ENCODE results near the gene CNTN1. TPM values are rescaled to one million over a fixed set of nuclear protein-coding genes. Genes with fewer than 3 reads are reported as not detected.

The CNTN1 gene
- polyA plus RNA-seq, 1 donor (not counting 4 experiments of a cell fraction or from before 2014, with no cell fraction given) = 19.0 TPM

DNA sequence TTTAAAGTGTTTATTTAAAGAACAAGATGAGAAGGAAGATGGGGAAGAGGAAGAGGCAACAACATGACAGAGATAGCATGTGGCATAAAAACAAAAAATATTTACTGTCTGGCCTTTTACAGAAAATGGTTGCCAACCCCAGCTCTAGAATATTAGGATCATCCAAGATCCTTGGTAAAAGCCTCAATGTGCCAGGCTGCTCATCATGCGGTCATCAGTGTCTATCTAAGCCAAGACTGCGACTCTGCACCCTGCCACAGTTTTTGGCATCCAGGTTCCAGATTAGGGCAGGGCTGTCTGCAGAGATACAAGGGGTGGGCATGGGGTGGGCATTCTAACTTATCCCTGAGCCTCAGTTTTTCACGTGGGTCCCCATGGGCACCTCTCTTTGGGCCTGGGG is 46.9 kb upstream of the CNTN1 start:
- no peak overlapping the region for H3K27ac ChIP-seq (ENCODE audit: control insufficient read depth, insufficient read depth, low read length)
- no peak overlapping the region for H3K9ac ChIP-seq (ENCODE audit: control insufficient read depth, extremely low read depth, insufficient read depth, low read length)
- no peaks in the 10 kb centered on the region for H3K27me3 ChIP-seq (ENCODE audit: control insufficient read depth, extremely low read depth, insufficient read depth, low read length)
- TF ChIP-seq, protein P1, sequence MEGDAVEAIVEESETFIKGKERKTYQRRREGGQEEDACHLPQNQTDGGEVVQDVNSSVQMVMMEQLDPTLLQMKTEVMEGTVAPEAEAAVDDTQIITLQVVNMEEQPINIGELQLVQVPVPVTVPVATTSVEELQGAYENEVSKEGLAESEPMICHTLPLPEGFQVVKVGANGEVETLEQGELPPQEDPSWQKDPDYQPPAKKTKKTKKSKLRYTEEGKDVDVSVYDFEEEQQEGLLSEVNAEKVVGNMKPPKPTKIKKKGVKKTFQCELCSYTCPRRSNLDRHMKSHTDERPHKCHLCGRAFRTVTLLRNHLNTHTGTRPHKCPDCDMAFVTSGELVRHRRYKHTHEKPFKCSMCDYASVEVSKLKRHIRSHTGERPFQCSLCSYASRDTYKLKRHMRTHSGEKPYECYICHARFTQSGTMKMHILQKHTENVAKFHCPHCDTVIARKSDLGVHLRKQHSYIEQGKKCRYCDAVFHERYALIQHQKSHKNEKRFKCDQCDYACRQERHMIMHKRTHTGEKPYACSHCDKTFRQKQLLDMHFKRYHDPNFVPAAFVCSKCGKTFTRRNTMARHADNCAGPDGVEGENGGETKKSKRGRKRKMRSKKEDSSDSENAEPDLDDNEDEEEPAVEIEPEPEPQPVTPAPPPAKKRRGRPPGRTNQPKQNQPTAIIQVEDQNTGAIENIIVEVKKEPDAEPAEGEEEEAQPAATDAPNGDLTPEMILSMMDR (optimal IDR thresholded peaks at IDR 0.05 in 1 of 3, IDR thresholded peaks at IDR 0.05 in 1 of 3, conservative IDR thresholded peaks at IDR 0.05 in 1 of 3; ENCODE audit: extremely low read depth in 1 of 3, insufficient read depth in 2 of 3, low read length in 3 of 3) = no peak
- no peak for TF ChIP-seq EZH2 (IDR thresholded peaks at IDR 0.05; ENCODE audit: low read length)
- FAIRE-seq (no peak), DNase-seq (ENCODE audit: low read depth, low spot score) (no peak)
- dilution Hi-C loops (cut with MboI; ENCODE audit: extremely low pct_ligation_motif_present, low sequenced_read_pairs) = no loop called here
- no peak overlapping the region for H3K4me2 ChIP-seq (ENCODE audit: control insufficient read depth, extremely low read depth, insufficient read depth, low read depth, low read length)
- H3K36me3 ChIP-seq (ENCODE audit: control insufficient read depth in 2 of 2, extremely low read depth in 1 of 2, insufficient read depth in 2 of 2, low read length in 2 of 2) = no peaks in the 10 kb centered on the region
- H3K9me3 ChIP-seq (ENCODE audit: control insufficient read depth, low read depth, low read length) = no peaks in the 10 kb centered on the region
- no peaks in the 10 kb centered on the region for H3K9me1 ChIP-seq (ENCODE audit: control insufficient read depth, extremely low read depth, insufficient read depth, low read length)
- H3K4me1 ChIP-seq (ENCODE audit: control insufficient read depth, extremely low read depth, insufficient read depth, low read length) = peaks cover 8% of the 10 kb centered on the region
- no peak overlapping the region for H2AFZ ChIP-seq (ENCODE audit: control insufficient read depth, low read length)
- no peaks in the 10 kb centered on the region for H4K20me1 ChIP-seq (ENCODE audit: control insufficient read depth, extremely low read depth, insufficient read depth, low read length)
- no peak overlapping the region for H3K4me3 ChIP-seq (ENCODE audit: control insufficient read depth in 2 of 3, extremely low read depth in 1 of 3, insufficient read depth in 2 of 3, low read depth in 1 of 3, low read length in 3 of 3)
- no peaks in the 10 kb centered on the region for H3K79me2 ChIP-seq (ENCODE audit: control insufficient read depth, insufficient read depth, low read length)

DNA sequence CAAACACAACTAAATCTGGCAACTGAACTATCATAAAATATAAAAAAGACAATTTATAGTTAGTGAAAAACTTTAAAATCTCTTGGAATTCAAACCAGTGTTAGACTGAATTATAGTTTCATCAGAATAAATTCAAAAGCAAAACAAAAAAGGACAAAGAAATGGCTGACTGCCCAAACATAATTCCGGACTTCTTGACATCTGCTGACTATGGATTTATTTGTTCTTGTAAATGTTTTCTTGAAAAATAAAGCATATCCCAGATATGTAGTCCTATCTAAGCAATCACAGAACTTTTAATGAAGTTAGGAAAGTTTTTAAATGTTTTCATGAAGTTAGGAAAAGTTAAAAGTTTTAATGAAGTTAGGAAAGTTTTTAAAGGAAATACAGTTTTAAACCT is 45.8 kb upstream of the CNTN1 start:
- Histone ChIP-seq H3K9me1 (ENCODE audit: control insufficient read depth, extremely low read depth, insufficient read depth, low read length) (no peaks in the 10 kb centered on the region), H3K27me3 (ENCODE audit: control insufficient read depth, extremely low read depth, insufficient read depth, low read length) (no peaks in the 10 kb centered on the region), H3K9me3 (ENCODE audit: control insufficient read depth, low read depth, low read length) (no peaks in the 10 kb centered on the region), H3K79me2 (ENCODE audit: control insufficient read depth, insufficient read depth, low read length) (no peaks in the 10 kb centered on the region), H2AFZ (ENCODE audit: control insufficient read depth, low read length) (no peak overlapping the region), H3K27ac (ENCODE audit: control insufficient read depth, insufficient read depth, low read length) (no peak overlapping the region), H3K4me3 (ENCODE audit: control insufficient read depth in 2 of 3, extremely low read depth in 1 of 3, insufficient read depth in 2 of 3, low read depth in 1 of 3, low read length in 3 of 3) (no peak overlapping the region), H3K9ac (ENCODE audit: control insufficient read depth, extremely low read depth, insufficient read depth, low read length) (no peak overlapping the region), H4K20me1 (ENCODE audit: control insufficient read depth, extremely low read depth, insufficient read depth, low read length) (no peaks in the 10 kb centered on the region), H3K4me1 (ENCODE audit: control insufficient read depth, extremely low read depth, insufficient read depth, low read length) (peaks cover 8% of the 10 kb centered on the region), H3K4me2 (ENCODE audit: control insufficient read depth, extremely low read depth, insufficient read depth, low read depth, low read length) (no peak overlapping the region), H3K36me3 (ENCODE audit: control insufficient read depth in 2 of 2, extremely low read depth in 1 of 2, insufficient read depth in 2 of 2, low read length in 2 of 2) (no peaks in the 10 kb centered on the region)
- dilution Hi-C loops (cut with MboI; ENCODE audit: extremely low pct_ligation_motif_present, low sequenced_read_pairs) = no loop called here
- TF ChIP-seq, protein P1 (optimal IDR thresholded peaks at IDR 0.05 in 1 of 3, IDR thresholded peaks at IDR 0.05 in 1 of 3, conservative IDR thresholded peaks at IDR 0.05 in 1 of 3; ENCODE audit: extremely low read depth in 1 of 3, insufficient read depth in 2 of 3, low read length in 3 of 3) = no peak
- FAIRE-seq = no peak
- no peak for DNase-seq (ENCODE audit: low read depth, low spot score)

All from keratinocyte (primary cell).